Osteocyte (in vitro differentiated cells): ENCODE measurements around the gene ENOX1. TPM values are rescaled to one million over a fixed set of nuclear protein-coding genes. Genes with fewer than 3 reads are reported as not detected.
A peak's percentile ranks its signal among the peaks of the same experiment; 100 is the strongest.

Experiments
- DNase-seq: peaks from one replicate; pipeline ENCODE4 v3.0.0; 2021; ENCODE audit warnings: mixed read lengths; ENCODE audit not compliant: unreplicated experiment; ENCODE audit errors: extremely low spot score
- H3K27ac Mint-ChIP-seq: one replicate; pipeline ENCODE4 v1.8.0; 2021; ENCODE audit warnings: mild to moderate bottlenecking, mixed read lengths; ENCODE audit not compliant: unreplicated experiment
- H3K27me3 Mint-ChIP-seq: one replicate; pipeline ENCODE4 v1.8.0; 2021; ENCODE audit warnings: mixed read lengths; ENCODE audit not compliant: unreplicated experiment
- H3K36me3 Mint-ChIP-seq: one replicate; pipeline ENCODE4 v1.8.0; 2021; ENCODE audit warnings: mixed read lengths; ENCODE audit not compliant: unreplicated experiment
- H3K4me1 Mint-ChIP-seq: one replicate; pipeline ENCODE4 v1.8.0; 2021; ENCODE audit warnings: mixed read lengths; ENCODE audit not compliant: unreplicated experiment
- H3K4me3 Mint-ChIP-seq: one replicate; pipeline ENCODE4 v1.8.0; 2021; ENCODE audit warnings: mild to moderate bottlenecking, moderate library complexity, mixed read lengths; ENCODE audit not compliant: unreplicated experiment
- H3K9me3 Mint-ChIP-seq: one replicate; pipeline ENCODE4 v1.8.0; 2021; ENCODE audit warnings: mixed read lengths; ENCODE audit not compliant: unreplicated experiment
- CTCF ChIP-seq: fragments of 200-600 bp; sonication (generic); IDR thresholded peaks from 2 replicates; pipeline ENCODE4 v1.5.0; 2021; ENCODE audit warnings: antibody characterized with exemption, mild to moderate bottlenecking, moderate library complexity
- total RNA-seq: library from RNA; stranded (reverse); gene quantifications from 2 replicates; pipeline ENCODE4 v1.2.1, GENCODE V29; 2021

Gene ENOX1
- total RNA-seq, 1 donor from 2014 or later, result 5.9 TPM

- H3K9me3 Mint-ChIP-seq, result no peaks in the 10 kb centered on the region
- peak overlapping the region; percentile 52 for H3K27ac Mint-ChIP-seq
- no peaks in the 10 kb centered on the region for H3K36me3 Mint-ChIP-seq
- TF ChIP-seq CTCF, result no peak
- H3K4me3 Mint-ChIP-seq, result no peak overlapping the region
- H3K4me1 Mint-ChIP-seq, result peaks cover 84% of the 10 kb centered on the region
- H3K27me3 Mint-ChIP-seq, result no peaks in the 10 kb centered on the region
- no peak for DNase-seq
Observed at GRCh38 chr13:43235028-43235427, 551.7 kb downstream of the ENOX1 start.

GRCh38 chr13:43232873-43233265 lies 553.9 kb downstream of the ENOX1 start:
- Mint-ChIP-seq H3K4me3 (no peak overlapping the region), H3K36me3 (no peaks in the 10 kb centered on the region), H3K27me3 (no peaks in the 10 kb centered on the region), H3K27ac (peak overlapping the region; percentile 48), H3K9me3 (no peaks in the 10 kb centered on the region), H3K4me1 (peaks cover 83% of the 10 kb centered on the region)
- no peak for TF ChIP-seq CTCF
- DNase-seq, result no peak

- Mint-ChIP-seq H3K4me1 (peaks cover 79% of the 10 kb centered on the region), H3K4me3 (no peak overlapping the region), H3K9me3 (no peaks in the 10 kb centered on the region), H3K27ac (peak overlapping the region; percentile 48), H3K36me3 (no peaks in the 10 kb centered on the region), H3K27me3 (no peaks in the 10 kb centered on the region)
- no peak for DNase-seq
- no peak for TF ChIP-seq CTCF
Observed at GRCh38 chr13:43232144-43232872, 554.5 kb downstream of the ENOX1 start.

- no peaks in the 10 kb centered on the region for H3K9me3 Mint-ChIP-seq
- no peak for TF ChIP-seq CTCF
- no peak for DNase-seq
- H3K4me3 Mint-ChIP-seq, result no peak overlapping the region
- peak overlapping the region; percentile 69 for H3K27ac Mint-ChIP-seq
- H3K36me3 Mint-ChIP-seq, result no peaks in the 10 kb centered on the region
- no peaks in the 10 kb centered on the region for H3K27me3 Mint-ChIP-seq
- peaks cover 70% of the 10 kb centered on the region for H3K4me1 Mint-ChIP-seq
Observed at GRCh38 chr13:43230989-43231388, 555.8 kb downstream of the ENOX1 start.

- no peaks in the 10 kb centered on the region for H3K36me3 Mint-ChIP-seq
- TF ChIP-seq CTCF, result no peak
- no peaks in the 10 kb centered on the region for H3K27me3 Mint-ChIP-seq
- no peaks in the 10 kb centered on the region for H3K9me3 Mint-ChIP-seq
- peak overlapping the region; percentile 48 for H3K27ac Mint-ChIP-seq
- no peak overlapping the region for H3K4me3 Mint-ChIP-seq
- no peak for DNase-seq
- peaks cover 59% of the 10 kb centered on the region for H3K4me1 Mint-ChIP-seq
Observed at GRCh38 chr13:43229506-43229905, 557.3 kb downstream of the ENOX1 start.
